ENCODE data around the gene PATJ. TPM values are rescaled to one million over a fixed set of nuclear protein-coding genes. Genes with fewer than 3 reads are reported as not detected.
"Not testable (repeated sequence)": the region's sequence is repeated elsewhere in the genome, so short reads cannot be mapped to it uniquely, and the experiment has no call there.

Gene PATJ
- total RNA-seq, 1 donor from 2014 or later: 31.2 TPM

DNA sequence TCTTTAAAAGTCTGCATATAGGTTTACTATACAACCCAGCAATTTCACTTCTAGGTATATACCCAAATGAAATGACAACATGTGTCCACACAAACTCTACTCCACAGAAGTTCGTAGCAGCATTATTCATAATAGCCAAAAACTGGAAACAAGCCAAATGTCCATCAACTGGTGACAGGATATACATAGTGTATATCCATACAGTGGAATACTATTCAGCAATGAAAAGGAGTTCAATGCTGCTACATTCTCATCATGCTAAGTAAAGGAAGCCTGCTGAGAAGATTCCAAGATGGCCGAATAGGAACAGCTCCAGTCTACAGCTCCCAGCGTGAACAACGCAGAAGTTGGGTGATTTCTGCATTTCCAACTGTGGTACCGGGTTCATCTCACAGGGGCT lies 200.6 kb downstream of the PATJ start:
- no peak overlapping the region for H3K4me3 Mint-ChIP-seq
- no peak overlapping the region for H3K27ac Mint-ChIP-seq
- ATAC-seq (ENCODE audit: low read depth) (no peak), DNase-seq (no peak)
- ChIA-PET CTCF (no interaction called here), POLR2A (no interaction called here)
- TF ChIP-seq, protein P1, sequence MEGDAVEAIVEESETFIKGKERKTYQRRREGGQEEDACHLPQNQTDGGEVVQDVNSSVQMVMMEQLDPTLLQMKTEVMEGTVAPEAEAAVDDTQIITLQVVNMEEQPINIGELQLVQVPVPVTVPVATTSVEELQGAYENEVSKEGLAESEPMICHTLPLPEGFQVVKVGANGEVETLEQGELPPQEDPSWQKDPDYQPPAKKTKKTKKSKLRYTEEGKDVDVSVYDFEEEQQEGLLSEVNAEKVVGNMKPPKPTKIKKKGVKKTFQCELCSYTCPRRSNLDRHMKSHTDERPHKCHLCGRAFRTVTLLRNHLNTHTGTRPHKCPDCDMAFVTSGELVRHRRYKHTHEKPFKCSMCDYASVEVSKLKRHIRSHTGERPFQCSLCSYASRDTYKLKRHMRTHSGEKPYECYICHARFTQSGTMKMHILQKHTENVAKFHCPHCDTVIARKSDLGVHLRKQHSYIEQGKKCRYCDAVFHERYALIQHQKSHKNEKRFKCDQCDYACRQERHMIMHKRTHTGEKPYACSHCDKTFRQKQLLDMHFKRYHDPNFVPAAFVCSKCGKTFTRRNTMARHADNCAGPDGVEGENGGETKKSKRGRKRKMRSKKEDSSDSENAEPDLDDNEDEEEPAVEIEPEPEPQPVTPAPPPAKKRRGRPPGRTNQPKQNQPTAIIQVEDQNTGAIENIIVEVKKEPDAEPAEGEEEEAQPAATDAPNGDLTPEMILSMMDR (IDR thresholded peaks at IDR 0.05): no peak
- intact Hi-C loops (cut with micrococcal nuclease): no loop called here
- peaks cover 3% of the 10 kb centered on the region for H3K9me3 Mint-ChIP-seq
- no peaks in the 10 kb centered on the region for H3K27me3 Mint-ChIP-seq
- H3K36me3 Mint-ChIP-seq (ENCODE audit: low read depth): peaks cover 6% of the 10 kb centered on the region
- H3K4me1 Mint-ChIP-seq: no peaks in the 10 kb centered on the region

DNA sequence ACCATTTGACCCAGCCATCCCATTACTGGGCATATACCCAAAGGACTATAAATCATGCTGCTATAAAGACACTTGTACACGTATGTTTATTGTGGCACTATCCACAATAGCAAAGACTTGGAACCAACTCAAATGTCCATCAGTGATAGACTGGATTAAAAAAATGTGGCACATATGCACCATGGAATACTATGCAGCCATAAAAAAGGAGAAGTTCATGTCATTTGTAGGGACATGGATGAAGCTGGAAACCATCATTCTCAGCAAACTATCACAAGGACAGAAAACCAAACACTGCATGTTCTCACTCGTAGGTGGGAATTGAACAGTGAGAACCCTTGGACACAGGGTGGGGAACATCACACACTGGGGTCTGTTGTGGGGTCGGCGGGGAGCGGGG lies 206.4 kb downstream of the PATJ start:
- CTCF ChIA-PET; H3K27me3 Mint-ChIP-seq; intact Hi-C loops (cut with micrococcal nuclease); ATAC-seq (ENCODE audit: low read depth); H3K4me3 Mint-ChIP-seq; H3K9me3 Mint-ChIP-seq; DNase-seq; H3K36me3 Mint-ChIP-seq (ENCODE audit: low read depth); H3K4me1 Mint-ChIP-seq; H3K27ac Mint-ChIP-seq; POLR2A ChIA-PET: not testable (repeated sequence)

DNA sequence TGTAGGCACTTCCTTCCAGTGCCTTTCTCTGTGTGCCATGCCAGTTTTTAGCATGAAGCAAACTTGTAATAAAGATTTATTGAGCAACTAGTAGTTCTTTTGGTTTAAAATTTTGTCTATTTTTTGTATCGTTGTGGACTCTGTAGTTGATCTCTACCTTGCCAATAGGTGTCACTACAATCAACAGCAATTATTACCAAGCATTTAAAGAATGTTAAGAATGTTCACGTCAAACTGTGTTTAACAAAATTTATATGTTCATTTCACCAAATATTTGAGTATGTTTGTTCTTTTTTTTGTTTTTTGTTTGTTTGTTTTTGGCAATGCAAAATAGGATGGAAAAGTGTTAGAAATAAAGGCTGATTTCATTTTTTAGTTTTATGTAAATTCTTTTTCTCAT lies 208.1 kb downstream of the PATJ start:
- Mint-ChIP-seq H3K27ac (no peak overlapping the region), H3K27me3 (no peaks in the 10 kb centered on the region), H3K4me3 (no peak overlapping the region), H3K9me3 (no peaks in the 10 kb centered on the region), H3K4me1 (no peaks in the 10 kb centered on the region), H3K36me3 (ENCODE audit: low read depth) (no peaks in the 10 kb centered on the region)
- TF ChIP-seq, protein P1 (IDR thresholded peaks at IDR 0.05): no peak
- CTCF ChIA-PET: interaction anchor here (0.6 kb wide), 1 partner anchor 181 kb away, joined by 4 read pairs; no protein-coding TSS in a partner anchor
- ATAC-seq (ENCODE audit: low read depth): no peak
- intact Hi-C loops (cut with micrococcal nuclease): no loop called here
- no peak for DNase-seq
- POLR2A ChIA-PET: no interaction called here

DNA sequence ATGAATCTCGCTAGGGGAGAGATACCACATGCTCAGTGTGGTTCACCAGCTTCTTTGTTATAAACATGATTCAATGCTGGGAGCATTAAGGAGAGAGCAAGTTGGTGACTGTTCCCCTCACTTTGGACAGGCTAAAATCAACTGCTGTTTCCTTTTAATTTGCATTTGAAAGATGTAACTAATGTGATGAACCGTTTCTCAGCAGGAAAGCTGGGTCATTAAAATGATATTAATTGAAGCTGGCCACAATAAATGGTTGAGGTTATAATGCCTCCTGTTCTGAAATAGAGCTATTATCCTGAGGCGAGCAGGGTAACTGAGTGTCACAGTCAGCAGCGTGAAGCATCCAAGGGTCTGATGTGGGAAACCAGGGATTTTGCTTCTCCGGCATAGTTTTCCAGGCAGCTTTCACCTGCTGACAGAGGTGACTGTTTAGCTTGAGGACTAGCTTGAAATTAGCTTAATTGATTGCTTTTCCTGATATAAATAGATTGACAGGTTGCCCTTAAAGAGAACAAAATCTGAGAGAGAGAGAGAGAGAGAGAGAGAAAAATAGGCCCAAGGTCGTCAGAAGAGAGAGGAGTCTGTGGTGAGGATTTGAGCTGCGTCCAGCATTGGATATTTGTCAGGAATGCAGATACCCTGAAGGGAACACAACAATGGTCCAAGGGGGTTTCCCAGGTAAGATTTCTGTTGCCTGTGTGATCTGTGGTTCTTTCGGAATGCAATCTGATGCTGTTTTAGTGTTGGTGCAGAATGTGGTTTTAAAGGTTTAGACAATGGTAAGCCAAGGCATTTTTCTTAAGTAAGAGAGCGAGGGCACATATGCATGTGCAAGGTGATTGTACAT lies 209.7 kb downstream of the PATJ start:
- H3K36me3 Mint-ChIP-seq (ENCODE audit: low read depth): peaks cover 1% of the 10 kb centered on the region
- ATAC-seq (ENCODE audit: low read depth): no peak
- H3K9me3 Mint-ChIP-seq: no peaks in the 10 kb centered on the region
- ChIA-PET CTCF (no interaction called here), POLR2A (no interaction called here)
- TF ChIP-seq, protein P1 (IDR thresholded peaks at IDR 0.05): no peak
- no peaks in the 10 kb centered on the region for H3K4me1 Mint-ChIP-seq
- H3K27me3 Mint-ChIP-seq: no peaks in the 10 kb centered on the region
- no peak for DNase-seq
- H3K4me3 Mint-ChIP-seq: no peak overlapping the region
- H3K27ac Mint-ChIP-seq: no peak overlapping the region
- intact Hi-C loops (cut with micrococcal nuclease): no loop called here

DNA sequence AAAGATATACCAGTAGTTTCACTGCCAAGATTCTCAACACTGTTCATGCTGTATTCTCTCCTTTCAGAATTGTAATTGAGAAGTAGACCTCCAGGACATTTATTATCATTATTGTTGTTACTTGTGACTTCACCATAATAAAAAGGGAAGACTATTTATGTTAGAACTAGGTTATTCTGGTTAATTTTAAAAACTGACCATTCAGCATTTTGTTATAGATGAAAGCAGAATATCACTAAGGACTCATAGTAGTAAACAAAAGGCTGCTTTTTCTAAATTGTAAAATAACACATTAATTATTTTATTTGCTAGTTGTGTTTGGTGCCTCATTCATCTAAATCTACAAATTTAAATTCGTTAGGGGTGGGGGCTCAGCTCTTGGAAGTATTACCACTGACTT lies 210.4 kb downstream of the PATJ start:
- Mint-ChIP-seq H3K27me3 (no peaks in the 10 kb centered on the region), H3K27ac (no peak overlapping the region), H3K36me3 (ENCODE audit: low read depth) (peaks cover 2% of the 10 kb centered on the region), H3K9me3 (no peaks in the 10 kb centered on the region), H3K4me3 (no peak overlapping the region), H3K4me1 (no peaks in the 10 kb centered on the region)
- ATAC-seq (ENCODE audit: low read depth) (no peak), DNase-seq (no peak)
- TF ChIP-seq, protein P1 (IDR thresholded peaks at IDR 0.05): no peak
- CTCF ChIA-PET: no interaction called here
- POLR2A ChIA-PET: no interaction called here
- intact Hi-C loops (cut with micrococcal nuclease): no loop called here
